Right lobe of liver (tissue), 4 donors: ENCODE results near the gene PCDHB9.

ENCODE experiments used
- POLR2A ChIP-seq: fragments of 450-650 bp; IDR thresholded peaks from one replicate; pipeline ENCODE4 v1.6.1; 2017; ENCODE audit warnings: antibody characterized with exemption, mild to moderate bottlenecking
- TF ChIP-seq, protein P1 (sequence below), 4 donors: fragments of 200-600 bp in 3 of 4; fragments of 450-650 bp in 1 of 4; IDR thresholded peaks; one replicate each; pipeline versions ENCODE4 v1.5.1 to v1.8.0; 2016 to 2022; ENCODE audit warnings: antibody characterized with exemption in 4 of 4, mild to moderate bottlenecking in 2 of 4
- donor health status: DM: no; HTN: no; CAD: no.
- donor health status: DM: no; HTN: no; CAD: no.
- donor health status: DM: no; HTN: yes; CAD: no.

DNA sequence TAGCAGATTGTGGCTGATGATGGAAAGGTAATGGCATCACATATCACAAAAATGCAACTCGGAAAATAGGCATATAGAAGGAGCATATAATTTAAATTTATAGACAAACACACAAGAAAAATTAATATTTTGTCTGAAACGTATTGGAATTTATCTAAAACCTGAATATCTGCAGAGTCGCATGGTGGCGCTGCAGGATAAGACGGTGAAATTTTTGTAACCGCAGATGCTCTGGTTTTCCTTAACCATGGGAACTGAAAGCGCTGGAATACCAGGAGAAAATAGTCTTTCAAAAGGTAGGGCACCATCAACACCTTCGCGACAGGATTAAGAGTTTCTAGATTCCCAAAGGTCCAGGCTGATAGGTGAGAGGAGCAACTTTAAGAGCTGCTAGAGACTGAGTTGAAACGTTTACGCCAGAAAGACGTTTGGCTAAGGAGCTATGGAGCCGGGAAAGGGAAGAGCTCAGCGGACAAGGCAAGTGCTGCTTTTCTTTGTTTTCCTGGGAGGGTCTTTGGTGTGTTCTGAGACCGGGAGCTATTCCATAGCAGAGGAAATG is 47.2 kb downstream of the PCDHB9 start:
- TF ChIP-seq, protein P1, sequence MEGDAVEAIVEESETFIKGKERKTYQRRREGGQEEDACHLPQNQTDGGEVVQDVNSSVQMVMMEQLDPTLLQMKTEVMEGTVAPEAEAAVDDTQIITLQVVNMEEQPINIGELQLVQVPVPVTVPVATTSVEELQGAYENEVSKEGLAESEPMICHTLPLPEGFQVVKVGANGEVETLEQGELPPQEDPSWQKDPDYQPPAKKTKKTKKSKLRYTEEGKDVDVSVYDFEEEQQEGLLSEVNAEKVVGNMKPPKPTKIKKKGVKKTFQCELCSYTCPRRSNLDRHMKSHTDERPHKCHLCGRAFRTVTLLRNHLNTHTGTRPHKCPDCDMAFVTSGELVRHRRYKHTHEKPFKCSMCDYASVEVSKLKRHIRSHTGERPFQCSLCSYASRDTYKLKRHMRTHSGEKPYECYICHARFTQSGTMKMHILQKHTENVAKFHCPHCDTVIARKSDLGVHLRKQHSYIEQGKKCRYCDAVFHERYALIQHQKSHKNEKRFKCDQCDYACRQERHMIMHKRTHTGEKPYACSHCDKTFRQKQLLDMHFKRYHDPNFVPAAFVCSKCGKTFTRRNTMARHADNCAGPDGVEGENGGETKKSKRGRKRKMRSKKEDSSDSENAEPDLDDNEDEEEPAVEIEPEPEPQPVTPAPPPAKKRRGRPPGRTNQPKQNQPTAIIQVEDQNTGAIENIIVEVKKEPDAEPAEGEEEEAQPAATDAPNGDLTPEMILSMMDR (IDR thresholded peaks at IDR 0.05) = peak in 3 of 4 donors; percentile 7 to 12 (median 8)
- TF ChIP-seq POLR2A = no peak
